Measurements from ENCODE around the gene MCFD2.
"Not testable (repeated sequence)": the region's sequence is repeated elsewhere in the genome, so short reads cannot be mapped to it uniquely, and the experiment has no call there.

The MCFD2 gene

GRCh38 chr2:46936566-46936965 is 21.0 kb upstream of the MCFD2 start:
- no peak for DNase-seq

DNA sequence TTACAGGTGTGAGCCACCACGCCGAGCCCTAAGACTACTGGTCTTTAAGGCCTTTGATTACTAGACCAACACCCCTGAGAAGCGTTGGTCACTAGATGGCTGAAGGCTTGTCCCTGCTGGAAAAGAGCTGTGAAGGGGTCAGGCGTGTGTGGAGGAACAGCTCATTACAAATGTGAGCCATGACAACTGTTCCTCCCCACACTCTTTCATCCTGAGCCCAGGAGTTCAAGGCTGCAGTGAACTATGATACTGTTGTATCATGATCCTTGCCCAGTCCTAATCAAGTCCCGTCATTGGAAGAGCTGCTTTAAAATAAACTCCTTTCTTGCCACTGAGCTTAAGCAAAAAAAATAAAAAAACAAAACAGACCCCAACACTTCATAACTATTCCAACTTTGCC is 19.5 kb upstream of the MCFD2 start:
- DNase-seq = no peak

DNA sequence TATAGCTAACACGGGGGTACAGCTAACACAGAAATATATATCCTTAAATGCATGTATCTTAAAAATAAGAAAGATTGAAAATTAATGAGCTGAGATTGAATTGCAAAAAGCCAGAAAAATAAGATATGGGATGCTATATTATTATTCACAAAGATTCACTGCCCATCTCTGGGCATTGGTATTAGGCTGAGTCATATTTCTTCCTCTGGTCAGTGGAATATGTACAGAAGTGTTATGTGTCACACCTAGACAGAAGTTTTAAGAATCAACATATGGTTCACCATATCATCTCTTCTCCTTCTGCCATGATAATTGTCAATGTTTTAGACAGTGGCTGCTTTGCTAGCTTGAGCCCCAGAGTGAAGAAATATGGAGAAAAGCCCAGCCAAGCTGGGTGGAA is 14.0 kb upstream of the MCFD2 start:
- DNase-seq = no peak

DNA sequence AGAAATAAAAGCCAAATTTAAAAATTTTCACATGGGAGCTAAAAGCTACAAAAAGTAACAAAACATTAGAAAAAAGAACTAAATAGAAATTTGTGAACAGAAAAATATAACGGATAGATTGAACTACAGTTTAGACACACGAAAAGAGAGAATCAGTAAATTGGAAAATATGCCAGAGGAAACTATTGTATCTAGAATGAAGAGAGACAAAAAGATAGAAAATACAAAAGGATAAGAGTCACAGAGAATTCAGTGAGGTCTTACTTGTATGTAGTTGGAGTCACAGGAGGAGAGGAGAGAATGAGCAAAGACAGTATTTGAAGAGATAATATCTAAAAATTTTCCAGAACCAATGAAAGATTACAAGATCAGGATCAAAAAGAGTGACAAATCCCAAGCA is 11.3 kb upstream of the MCFD2 start:
- DNase-seq = no peak

DNA sequence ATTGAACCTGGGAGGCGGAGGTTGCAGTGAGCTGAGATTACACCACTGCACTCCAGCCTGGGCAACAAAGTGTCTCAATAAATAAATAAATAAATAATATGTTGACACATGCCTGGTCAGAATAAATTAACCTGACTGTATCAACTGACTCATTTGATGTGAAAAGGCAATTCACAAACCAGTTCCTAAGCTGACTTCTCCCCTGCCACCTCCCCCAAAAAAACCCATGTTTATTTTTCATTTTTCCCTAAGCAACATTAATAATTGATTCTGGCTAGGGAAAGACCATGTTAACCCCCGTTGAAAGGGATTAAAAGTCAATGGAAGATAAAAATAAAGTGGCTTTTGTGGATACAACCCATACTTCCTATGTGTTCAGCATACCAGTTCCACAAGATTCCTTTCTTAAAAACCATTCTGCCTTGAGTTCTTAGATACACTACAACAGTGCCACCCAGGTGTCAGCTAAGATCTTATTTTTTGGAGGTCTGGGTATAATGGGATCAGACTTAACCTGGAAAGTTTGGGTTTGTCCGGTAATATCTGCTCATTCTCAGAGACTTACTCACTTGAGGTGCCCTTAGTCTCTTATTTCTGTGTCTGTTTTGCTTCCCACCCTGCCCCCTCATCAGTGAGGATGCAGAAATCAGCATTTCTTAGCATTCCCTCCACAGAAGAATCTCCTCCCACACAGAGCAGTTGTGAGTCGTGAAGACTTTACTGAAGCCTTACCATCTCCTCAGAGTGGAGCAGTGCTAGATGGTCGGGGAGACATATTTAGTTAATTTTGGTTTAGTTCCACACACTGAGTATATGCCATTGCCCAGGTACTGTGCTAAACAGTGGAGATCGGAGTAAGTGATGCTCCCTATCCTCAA is 10.1 kb upstream of the MCFD2 start:
- DNase-seq = no peak

GRCh38 chr2:46924608-46925007 is 9.0 kb upstream of the MCFD2 start:
- no peak for DNase-seq

DNA sequence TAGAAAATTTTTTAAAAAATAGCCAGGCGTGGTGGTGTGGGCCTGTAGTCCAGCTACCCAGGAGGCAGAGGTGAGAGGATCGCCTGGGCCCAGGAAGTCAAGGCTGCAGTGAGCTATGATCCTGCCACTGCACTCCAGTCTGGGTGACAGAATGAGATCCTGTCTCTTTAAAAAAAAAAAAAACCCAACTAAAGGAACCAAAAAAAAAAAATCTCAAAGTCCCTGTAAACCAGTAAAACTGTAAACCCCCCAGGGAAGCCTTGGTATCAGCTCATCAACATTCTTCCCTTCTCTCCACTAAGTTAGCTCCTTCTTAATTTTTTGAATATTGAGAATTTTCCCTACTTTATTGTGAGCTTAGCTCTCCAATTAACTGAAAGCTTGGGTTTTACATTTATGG is 8.4 kb upstream of the MCFD2 start:
- DNase-seq = no peak

GRCh38 chr2:46923041-46923528 is 7.5 kb upstream of the MCFD2 start:
- no peak for DNase-seq

DNA sequence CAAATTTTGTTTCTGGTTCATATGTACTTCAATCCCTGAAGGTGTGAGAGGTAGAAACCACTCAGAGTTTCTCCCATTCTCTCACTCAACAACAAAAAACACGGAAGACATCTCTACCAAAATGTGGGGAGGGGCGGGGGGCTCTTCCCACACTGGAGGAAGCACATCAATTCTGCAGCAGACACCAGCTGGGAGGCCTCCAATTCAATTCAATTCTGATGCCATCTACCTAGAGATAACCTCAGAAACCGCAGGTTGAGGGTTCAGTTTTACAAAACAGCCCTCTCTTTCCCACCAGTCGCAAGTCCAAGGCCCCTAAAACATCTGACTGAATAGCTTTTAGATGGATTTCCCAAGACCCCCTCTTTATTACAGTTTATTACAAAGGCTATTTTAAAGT is 7.0 kb upstream of the MCFD2 start:
- no peak for DNase-seq

- peak; percentile 43 for DNase-seq
These were observed 6.3 kb upstream of the MCFD2 start for GRCh38 chr2:46921676-46922448.

GRCh38 chr2:46917628-46918027 is 2.0 kb upstream of the MCFD2 start:
- no peak for DNase-seq

DNA sequence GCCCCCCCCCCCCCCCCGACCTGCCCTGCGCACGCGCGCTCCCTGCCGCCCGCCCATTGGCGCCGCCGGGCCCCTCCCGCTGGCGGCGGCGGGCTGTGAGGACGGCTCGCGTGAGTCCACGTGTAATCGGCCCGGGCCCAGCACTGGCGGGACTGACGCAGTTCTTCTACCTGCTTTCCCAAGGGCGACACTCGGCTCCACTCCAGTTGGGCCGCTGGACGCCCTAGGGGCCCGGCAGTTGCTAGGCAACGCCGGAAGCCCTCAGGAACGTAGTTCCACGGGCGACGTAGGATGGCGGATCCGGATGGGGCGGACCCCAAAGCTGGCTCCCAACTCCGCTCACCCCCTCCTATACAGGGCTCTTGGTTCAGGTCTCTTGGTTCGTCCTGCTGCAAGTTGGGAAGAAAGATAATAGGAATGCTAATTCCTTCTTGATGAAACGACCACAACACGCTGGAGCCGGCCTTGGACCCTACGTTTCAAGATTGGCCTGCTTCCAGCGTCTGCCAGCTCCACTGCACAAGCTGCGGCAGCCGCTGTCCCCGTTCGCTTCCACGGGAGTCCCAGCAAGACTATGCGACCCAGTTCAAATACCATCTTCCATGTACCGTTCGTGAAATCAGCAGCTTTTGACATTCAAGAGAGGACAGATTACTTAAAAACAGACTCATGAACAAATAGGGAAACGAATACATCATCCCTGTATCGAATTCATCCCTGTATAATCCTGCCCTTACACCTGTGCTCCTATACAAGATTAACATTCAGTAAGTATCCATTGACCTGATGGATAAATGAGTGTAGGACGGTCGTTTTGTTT is 415 bp upstream of the MCFD2 start:
- peak; percentile 89 for DNase-seq

- DNase-seq = no peak
These were observed 902 bp downstream of the MCFD2 start for GRCh38 chr2:46914578-46915230.

- DNase-seq = no peak
These were observed 1.9 kb downstream of the MCFD2 start for GRCh38 chr2:46913471-46914381.

DNA sequence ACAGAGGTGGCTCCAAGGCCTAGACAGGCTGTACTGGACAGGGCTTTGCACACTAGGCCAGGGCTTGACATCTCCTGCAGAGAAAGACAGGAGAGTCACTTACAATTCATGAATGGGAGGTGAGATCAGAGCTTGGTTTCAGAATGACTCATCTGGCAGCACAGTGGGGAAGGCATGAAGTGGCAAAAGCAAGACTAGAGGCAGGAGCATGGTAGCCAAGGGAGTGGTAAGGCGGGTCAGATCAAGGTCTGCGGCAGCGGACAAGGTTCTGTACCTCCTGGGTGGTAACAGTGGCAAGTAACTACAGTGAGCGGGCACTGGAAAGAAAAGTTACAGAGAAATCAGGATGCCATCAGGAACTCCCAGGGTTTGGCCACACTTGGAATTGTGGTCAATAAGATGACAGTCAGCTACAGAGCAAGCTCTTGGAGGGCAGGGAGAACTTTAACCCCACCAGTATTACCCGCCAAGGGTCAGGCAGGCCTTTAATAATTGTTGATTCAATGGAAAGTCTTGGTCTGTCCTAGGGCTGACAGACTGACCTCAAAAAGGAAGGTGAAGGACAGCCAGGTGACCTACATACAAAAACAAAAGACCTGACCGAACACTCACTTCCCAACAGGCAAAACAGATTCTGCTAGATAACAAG is 5.7 kb downstream of the MCFD2 start:
- DNase-seq = no peak

DNA sequence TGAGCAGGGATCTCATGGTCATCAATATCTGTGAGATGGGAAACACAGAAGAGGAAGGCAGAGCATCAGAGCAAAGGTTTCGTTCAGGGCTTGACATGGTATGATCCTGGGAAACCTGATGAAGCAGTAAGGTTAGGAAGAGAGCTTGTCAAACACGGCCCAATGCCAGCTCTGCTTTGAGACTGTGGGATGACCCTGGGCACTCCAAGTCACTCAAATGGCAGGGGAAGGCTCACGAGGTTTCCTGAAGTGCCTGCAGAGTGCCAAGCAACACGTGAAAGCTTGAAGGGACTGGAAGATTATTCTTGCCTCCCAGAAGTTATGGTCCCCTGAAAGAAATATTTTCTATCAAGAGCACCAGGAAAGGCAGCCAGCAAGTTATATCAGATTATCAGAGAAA is 6.5 kb downstream of the MCFD2 start:
- DNase-seq = no peak

- DNase-seq = not testable (repeated sequence)
These were observed 10.5 kb downstream of the MCFD2 start for GRCh38 chr2:46904908-46905678.

- DNase-seq = not testable (repeated sequence)
These were observed 12.6 kb downstream of the MCFD2 start for GRCh38 chr2:46902980-46903379.

GRCh38 chr2:46902465-46902864 is 13.1 kb downstream of the MCFD2 start:
- DNase-seq = no peak

- no peak for DNase-seq
These were observed 14.0 kb downstream of the MCFD2 start for GRCh38 chr2:46901611-46902010.
